ENCODE measurements around the gene WSCD1.

Gene WSCD1

GRCh38 chr17:6159541-6160231, 89.5 kb downstream of the WSCD1 start:
- DNase-seq (ENCODE audit: low read depth in 2 of 2): no peak

GRCh38 chr17:6160232-6160555, 90.0 kb downstream of the WSCD1 start:
- DNase-seq (ENCODE audit: low read depth in 2 of 2): no peak

- DNase-seq (ENCODE audit: low read depth in 2 of 2): no peak
Measured at GRCh38 chr17:6160911-6161855, 91.0 kb downstream of the WSCD1 start.

GRCh38 chr17:6162216-6162615, 92.0 kb downstream of the WSCD1 start:
- DNase-seq (ENCODE audit: low read depth in 2 of 2): no peak

- no peak for DNase-seq (ENCODE audit: low read depth in 2 of 2)
Measured at GRCh38 chr17:6162892-6163291, 92.7 kb downstream of the WSCD1 start.

- no peak for DNase-seq (ENCODE audit: low read depth in 2 of 2)
Measured at GRCh38 chr17:6163612-6164333, 93.6 kb downstream of the WSCD1 start.

- no peak for DNase-seq (ENCODE audit: low read depth in 2 of 2)
Measured at GRCh38 chr17:6164996-6165395, 94.8 kb downstream of the WSCD1 start.

- DNase-seq (ENCODE audit: low read depth in 2 of 2): no peak
Measured at GRCh38 chr17:6165806-6166205, 95.6 kb downstream of the WSCD1 start.

GRCh38 chr17:6166492-6167179, 96.5 kb downstream of the WSCD1 start:
- no peak for DNase-seq (ENCODE audit: low read depth in 2 of 2)

GRCh38 chr17:6168296-6168695, 98.1 kb downstream of the WSCD1 start:
- DNase-seq (ENCODE audit: low read depth in 2 of 2): no peak

- DNase-seq (ENCODE audit: low read depth in 2 of 2): no peak
Measured at GRCh38 chr17:6170349-6170748, 100.2 kb downstream of the WSCD1 start.

GRCh38 chr17:6172642-6173330, 102.6 kb downstream of the WSCD1 start:
- DNase-seq (ENCODE audit: low read depth in 2 of 2): no peak

- no peak for DNase-seq (ENCODE audit: low read depth in 2 of 2)
Measured at GRCh38 chr17:6173653-6174052, 103.5 kb downstream of the WSCD1 start.
